Rectal smooth muscle tissue (tissue), 1 donor: ENCODE measurements around the gene COL4A1.

Experiments used
- H3K27ac ChIP-seq: one replicate; pipeline ENCODE4 v1.7.0; 2013; ENCODE audit warnings: low read depth, low read length, inconsistent platforms
- H3K27me3 ChIP-seq: one replicate; pipeline ENCODE4 v1.7.0; 2013; ENCODE audit warnings: low read length; ENCODE audit not compliant: control insufficient read depth, insufficient read depth
- H3K36me3 ChIP-seq: one replicate; pipeline ENCODE4 v1.7.0; 2013; ENCODE audit warnings: low read length; ENCODE audit not compliant: control insufficient read depth, insufficient read depth
- H3K4me1 ChIP-seq: one replicate; pipeline ENCODE4 v1.7.0; 2013; ENCODE audit warnings: low read length; ENCODE audit not compliant: control insufficient read depth, insufficient read depth
- H3K4me3 ChIP-seq: one replicate; pipeline ENCODE4 v1.7.0; 2013; ENCODE audit warnings: low read length
- H3K9ac ChIP-seq: one replicate; pipeline ENCODE4 v1.7.0; 2013; ENCODE audit warnings: low read length

COL4A1 gene

GRCh38 chr13:110268576-110269185, 38.3 kb downstream of the COL4A1 start:
- Histone ChIP-seq H3K27me3 (no peaks in the 10 kb centered on the region), H3K4me3 (no peak overlapping the region), H3K9ac (no peak overlapping the region), H3K27ac (no peak overlapping the region), H3K36me3 (no peaks in the 10 kb centered on the region), H3K4me1 (peaks cover 34% of the 10 kb centered on the region)

GRCh38 chr13:110268061-110268460, 38.9 kb downstream of the COL4A1 start:
- Histone ChIP-seq H3K4me3 (no peak overlapping the region), H3K9ac (no peak overlapping the region), H3K27ac (no peak overlapping the region), H3K4me1 (peaks cover 38% of the 10 kb centered on the region), H3K36me3 (no peaks in the 10 kb centered on the region), H3K27me3 (no peaks in the 10 kb centered on the region)

- no peak overlapping the region for H3K27ac ChIP-seq
- no peak overlapping the region for H3K9ac ChIP-seq
- no peak overlapping the region for H3K4me3 ChIP-seq
- H3K36me3 ChIP-seq = no peaks in the 10 kb centered on the region
- H3K4me1 ChIP-seq = peaks cover 48% of the 10 kb centered on the region
- no peaks in the 10 kb centered on the region for H3K27me3 ChIP-seq
Measured at GRCh38 chr13:110266983-110267382, 40.0 kb downstream of the COL4A1 start.

- Histone ChIP-seq H3K4me1 (peaks cover 54% of the 10 kb centered on the region), H3K4me3 (no peak overlapping the region), H3K27me3 (no peaks in the 10 kb centered on the region), H3K36me3 (no peaks in the 10 kb centered on the region), H3K9ac (no peak overlapping the region), H3K27ac (peak overlapping the region; percentile 54)
Measured at GRCh38 chr13:110266431-110266809, 40.5 kb downstream of the COL4A1 start.

GRCh38 chr13:110265682-110266430, 41.1 kb downstream of the COL4A1 start:
- Histone ChIP-seq H3K36me3 (no peaks in the 10 kb centered on the region), H3K4me3 (no peak overlapping the region), H3K27me3 (no peaks in the 10 kb centered on the region), H3K4me1 (peaks cover 49% of the 10 kb centered on the region), H3K27ac (peak overlapping the region; percentile 54), H3K9ac (no peak overlapping the region)

GRCh38 chr13:110265341-110265681, 41.6 kb downstream of the COL4A1 start:
- Histone ChIP-seq H3K4me1 (peaks cover 47% of the 10 kb centered on the region), H3K36me3 (no peaks in the 10 kb centered on the region), H3K27ac (peak overlapping the region; percentile 8), H3K4me3 (no peak overlapping the region), H3K9ac (no peak overlapping the region), H3K27me3 (no peaks in the 10 kb centered on the region)

GRCh38 chr13:110264685-110265275, 42.2 kb downstream of the COL4A1 start:
- no peak overlapping the region for H3K4me3 ChIP-seq
- H3K4me1 ChIP-seq = peaks cover 43% of the 10 kb centered on the region
- H3K27me3 ChIP-seq = no peaks in the 10 kb centered on the region
- no peaks in the 10 kb centered on the region for H3K36me3 ChIP-seq
- H3K27ac ChIP-seq = peak overlapping the region; percentile 18
- H3K9ac ChIP-seq = no peak overlapping the region

GRCh38 chr13:110263888-110264287, 43.1 kb downstream of the COL4A1 start:
- Histone ChIP-seq H3K4me1 (peaks cover 40% of the 10 kb centered on the region), H3K27ac (peak overlapping the region; percentile 61), H3K27me3 (no peaks in the 10 kb centered on the region), H3K9ac (no peak overlapping the region), H3K36me3 (no peaks in the 10 kb centered on the region), H3K4me3 (no peak overlapping the region)

GRCh38 chr13:110263404-110263803, 43.6 kb downstream of the COL4A1 start:
- no peak overlapping the region for H3K4me3 ChIP-seq
- no peaks in the 10 kb centered on the region for H3K27me3 ChIP-seq
- H3K27ac ChIP-seq = peak overlapping the region; percentile 77
- no peak overlapping the region for H3K9ac ChIP-seq
- no peaks in the 10 kb centered on the region for H3K36me3 ChIP-seq
- H3K4me1 ChIP-seq = peaks cover 40% of the 10 kb centered on the region

GRCh38 chr13:110262508-110263291, 44.3 kb downstream of the COL4A1 start:
- H3K36me3 ChIP-seq = no peaks in the 10 kb centered on the region
- H3K4me1 ChIP-seq = peaks cover 37% of the 10 kb centered on the region
- H3K9ac ChIP-seq = no peak overlapping the region
- H3K27me3 ChIP-seq = no peaks in the 10 kb centered on the region
- H3K4me3 ChIP-seq = no peak overlapping the region
- H3K27ac ChIP-seq = peak overlapping the region; percentile 77

GRCh38 chr13:110262082-110262436, 44.9 kb downstream of the COL4A1 start:
- Histone ChIP-seq H3K4me1 (peaks cover 40% of the 10 kb centered on the region), H3K27ac (peak overlapping the region; percentile 77), H3K36me3 (no peaks in the 10 kb centered on the region), H3K9ac (no peak overlapping the region), H3K27me3 (no peaks in the 10 kb centered on the region), H3K4me3 (no peak overlapping the region)
